ENCODE measurements around the gene HCN2. TPM values are rescaled to one million over a fixed set of nuclear protein-coding genes. Genes with fewer than 3 reads are reported as not detected.
"Not testable (repeated sequence)": the region's sequence is repeated elsewhere in the genome, so short reads cannot be mapped to it uniquely, and the experiment has no call there.

HCN2 gene
- total RNA-seq, 2 donors from 2014 or later, result 0.17 to 0.40 TPM

DNA sequence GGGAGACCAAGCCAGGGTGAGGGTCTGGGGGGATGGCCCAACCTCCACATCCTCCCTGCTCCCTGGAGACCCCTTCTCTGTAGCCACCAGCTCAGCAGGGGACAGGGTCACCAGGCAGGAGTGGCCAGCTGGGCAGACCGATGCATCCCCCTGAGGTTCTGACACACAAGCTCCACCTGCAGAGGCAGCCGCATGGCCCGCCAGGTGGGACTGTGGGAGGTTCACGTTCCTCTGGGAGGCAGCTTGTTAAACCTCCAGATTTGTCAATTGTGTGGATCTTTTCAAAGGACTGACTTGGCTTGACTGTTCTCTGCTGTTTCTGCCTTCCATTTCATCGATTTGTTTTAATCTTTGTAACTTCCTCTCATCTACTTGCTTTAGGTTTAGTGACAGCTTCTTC is 35.6 kb downstream of the HCN2 start:
- intact Hi-C loops (cut with DNase I), result no loop called here
- Histone ChIP-seq H3K36me3 (peaks cover 9% of the 10 kb centered on the region), H3K9me3 (no peaks in the 10 kb centered on the region), H3K4me1 (no peaks in the 10 kb centered on the region), H3K27ac (no peak overlapping the region), H3K27me3 (no peaks in the 10 kb centered on the region), H3K4me3 (no peak overlapping the region), H3K9ac (ENCODE audit: low read depth in 2 of 2, low read length in 2 of 2) (no peak overlapping the region)
- DNase-seq, result no peak
- TF ChIP-seq CTCF (IDR thresholded peaks at IDR 0.05), result no peak

DNA sequence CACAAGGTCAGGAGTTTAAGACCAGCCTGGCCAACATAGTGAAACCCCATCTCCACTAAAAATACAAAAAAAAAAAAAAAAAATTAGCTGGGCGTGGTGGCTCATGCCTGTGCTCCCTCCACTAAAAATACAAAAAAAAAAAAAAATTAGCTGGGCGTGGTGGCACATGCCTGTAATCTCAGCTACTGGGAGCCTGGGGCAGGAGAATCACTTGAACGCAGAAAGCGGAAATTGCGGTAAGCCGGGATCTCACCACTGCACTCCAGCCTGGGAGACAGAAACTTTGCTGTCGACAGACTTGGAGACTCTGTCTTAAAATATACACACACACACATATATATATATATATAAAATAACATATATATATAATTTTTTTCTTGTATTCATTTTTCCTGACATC is 36.9 kb downstream of the HCN2 start:
- DNase-seq; H3K27me3 ChIP-seq; H3K4me1 ChIP-seq; H3K4me3 ChIP-seq; H3K27ac ChIP-seq; intact Hi-C loops (cut with DNase I); H3K9me3 ChIP-seq; H3K36me3 ChIP-seq; H3K9ac ChIP-seq (ENCODE audit: low read depth in 2 of 2, low read length in 2 of 2): not testable (repeated sequence)

GRCh38 chr19:628168-628567 is 38.5 kb downstream of the HCN2 start:
- H3K27ac ChIP-seq, result no peak overlapping the region
- H3K27me3 ChIP-seq, result no peaks in the 10 kb centered on the region
- H3K36me3 ChIP-seq, result peaks cover 8% of the 10 kb centered on the region
- no peak for TF ChIP-seq CTCF (IDR thresholded peaks at IDR 0.05)
- peaks cover 11% of the 10 kb centered on the region for H3K4me1 ChIP-seq
- intact Hi-C loops (cut with DNase I), result no loop called here
- no peaks in the 10 kb centered on the region for H3K9me3 ChIP-seq
- no peak overlapping the region for H3K4me3 ChIP-seq
- no peak overlapping the region for H3K9ac ChIP-seq (ENCODE audit: low read depth in 2 of 2, low read length in 2 of 2)
- DNase-seq, result no peak

DNA sequence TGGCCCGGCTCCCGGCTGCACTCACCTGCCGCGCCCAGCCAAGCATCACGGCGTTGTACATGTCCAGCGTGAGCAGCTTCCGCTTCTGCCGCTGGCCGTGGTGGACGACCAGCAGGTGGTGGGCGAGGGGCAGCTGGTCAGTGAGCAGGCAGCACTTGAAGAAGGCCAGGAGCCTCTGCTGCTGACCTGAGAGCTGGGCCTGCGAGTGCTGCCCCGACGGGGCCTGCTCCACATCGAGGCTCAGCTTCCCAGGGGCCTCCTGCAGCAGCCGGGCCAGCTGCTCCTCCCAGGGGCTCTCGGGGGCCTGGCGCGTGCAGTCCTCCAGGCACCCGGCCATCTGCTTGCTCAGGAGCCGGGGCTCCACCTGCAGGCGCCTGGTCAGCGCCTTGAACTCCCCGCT is 39.8 kb downstream of the HCN2 start:
- H3K9me3 ChIP-seq; intact Hi-C loops (cut with DNase I); H3K4me3 ChIP-seq; H3K9ac ChIP-seq (ENCODE audit: low read depth in 2 of 2, low read length in 2 of 2); DNase-seq; H3K27ac ChIP-seq; H3K36me3 ChIP-seq; H3K27me3 ChIP-seq: not testable (repeated sequence)
- H3K4me1 ChIP-seq, result peaks cover 11% of the 10 kb centered on the region

DNA sequence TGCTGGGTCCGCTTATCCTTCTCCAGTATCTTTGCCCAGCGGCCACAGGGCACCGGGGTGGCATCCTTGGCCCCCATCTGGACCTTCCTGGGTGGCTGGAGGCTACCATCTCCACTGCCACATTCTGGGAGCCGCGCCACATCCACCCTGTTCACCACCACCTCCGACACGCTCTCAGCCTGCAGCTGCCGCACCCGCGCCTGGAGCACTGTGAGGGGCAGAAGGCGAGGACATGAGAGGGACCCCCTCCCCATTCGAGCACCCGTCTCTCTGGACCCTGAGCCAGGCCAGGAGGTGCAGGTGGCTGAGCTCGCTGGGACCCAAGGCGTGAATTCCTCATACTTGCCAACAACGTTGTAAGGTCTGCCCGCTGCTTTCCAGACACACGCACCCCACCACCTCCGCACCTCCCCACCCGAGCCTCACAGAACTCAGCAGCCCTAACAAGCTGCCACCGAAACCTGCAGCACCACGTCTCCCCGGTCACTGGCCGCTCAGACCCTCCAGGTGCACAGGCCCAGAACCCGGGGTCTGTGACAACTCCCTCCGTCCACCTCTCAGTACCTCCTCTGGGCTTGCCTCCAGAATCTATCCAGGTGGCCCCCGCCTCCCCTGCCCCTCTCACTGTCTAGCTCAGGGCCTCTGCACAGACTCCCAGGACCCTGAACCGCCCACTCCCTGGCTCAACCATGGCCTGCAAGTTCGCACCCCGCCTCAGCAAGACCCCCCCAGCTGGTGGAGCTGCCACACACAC is 40.5 kb downstream of the HCN2 start:
- Histone ChIP-seq H3K27me3 (no peaks in the 10 kb centered on the region), H3K27ac (no peak overlapping the region), H3K9me3 (no peaks in the 10 kb centered on the region), H3K4me1 (peaks cover 11% of the 10 kb centered on the region), H3K4me3 (no peak overlapping the region), H3K36me3 (peaks cover 2% of the 10 kb centered on the region), H3K9ac (ENCODE audit: low read depth in 2 of 2, low read length in 2 of 2) (no peak overlapping the region)
- DNase-seq, result no peak
- TF ChIP-seq CTCF (IDR thresholded peaks at IDR 0.05), result no peak
- intact Hi-C loops (cut with DNase I), result no loop called here

DNA sequence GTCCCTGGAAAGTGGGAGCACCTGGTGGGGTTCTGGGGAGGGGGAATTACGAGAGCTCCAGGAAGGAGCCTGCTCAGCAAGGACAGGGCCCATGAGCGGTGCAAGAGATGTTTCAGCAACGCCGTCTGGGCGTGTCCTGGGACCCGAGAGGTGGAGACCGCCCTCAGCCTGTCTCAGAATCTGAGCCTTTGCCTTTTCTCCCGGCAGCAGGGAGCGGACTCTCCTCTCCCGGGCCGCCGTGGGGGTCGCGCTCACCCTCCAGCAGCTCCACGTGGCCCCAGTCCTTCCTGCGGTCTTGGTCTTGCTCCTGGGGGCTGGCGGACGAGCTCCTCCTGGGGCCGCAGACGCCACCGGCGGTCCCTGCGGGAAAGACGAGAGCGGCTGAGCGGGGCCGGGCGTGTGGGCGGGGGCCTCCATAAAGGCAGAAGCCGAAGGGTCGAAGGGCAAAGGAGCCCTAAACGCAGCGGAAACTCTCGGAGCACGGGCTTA is 42.9 kb downstream of the HCN2 start:
- Histone ChIP-seq H3K27me3 (no peaks in the 10 kb centered on the region), H3K4me1 (peaks cover 11% of the 10 kb centered on the region), H3K27ac (peak overlapping the region; percentile 76), H3K9ac (ENCODE audit: low read depth in 2 of 2, low read length in 2 of 2) (peak overlapping the region; percentile 91 to 92), H3K36me3 (no peaks in the 10 kb centered on the region), H3K9me3 (no peaks in the 10 kb centered on the region), H3K4me3 (peak overlapping the region; percentile 98)
- peak; percentile 77 for DNase-seq
- intact Hi-C loops (cut with DNase I), result no loop called here
- no peak for TF ChIP-seq CTCF (IDR thresholded peaks at IDR 0.05)

Measured in colonic mucosa (tissue), 4 donors.